Activated gamma-delta T cell treated with anti-CD3 and anti-CD28 coated beads, Interleukin-2, amount 50 U/mL, for 16 hours (primary cell): ENCODE results near the gene ARMC9.
"Not testable (repeated sequence)": the region's sequence is repeated elsewhere in the genome, so short reads cannot be mapped to it uniquely, and the experiment has no call there.

Experiments
- DNase-seq: peaks from one replicate; pipeline ENCODE4 v3.0.0-alpha.2; 2020; ENCODE audit warnings: low read depth

Gene ARMC9

DNA sequence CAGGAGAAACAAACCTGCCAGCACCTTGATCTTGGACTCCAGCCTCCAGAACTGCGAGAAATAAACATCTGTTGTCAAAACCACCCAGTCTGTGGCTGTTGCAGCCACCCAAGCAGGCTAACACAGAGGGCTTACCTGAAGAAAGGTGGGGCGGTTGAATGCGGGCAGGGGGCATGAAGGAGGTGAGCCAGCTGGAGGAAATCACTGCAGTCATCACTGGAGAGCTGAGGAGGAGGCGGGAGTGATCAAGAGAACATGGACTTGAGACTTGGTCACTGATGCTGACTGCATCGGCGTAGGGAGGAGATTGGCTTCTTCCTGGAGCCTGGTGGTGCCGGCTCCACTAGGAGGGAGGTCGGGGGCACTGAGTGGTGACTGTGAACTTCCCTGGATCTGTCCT lies 14.6 kb upstream of the ARMC9 start:
- no peak for DNase-seq

DNA sequence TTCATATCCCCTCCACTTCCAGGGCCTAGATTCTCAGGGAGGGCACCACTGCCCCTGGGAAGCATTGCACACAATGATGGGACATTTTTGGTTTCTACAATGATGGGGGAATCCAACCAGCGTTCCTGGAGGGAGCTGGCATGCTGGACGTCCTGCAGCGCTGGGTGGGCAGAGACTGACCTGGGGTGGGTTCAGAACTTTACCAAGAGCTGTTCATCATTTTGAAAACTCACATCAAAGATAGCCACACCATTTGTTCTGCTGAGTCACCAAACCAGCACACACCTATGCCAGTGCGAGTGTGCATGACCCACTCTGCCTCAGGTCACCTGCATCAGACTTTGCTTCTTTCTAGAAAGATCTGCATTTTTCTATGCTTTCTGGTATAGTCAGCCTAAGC lies 14.1 kb upstream of the ARMC9 start:
- no peak for DNase-seq

DNA sequence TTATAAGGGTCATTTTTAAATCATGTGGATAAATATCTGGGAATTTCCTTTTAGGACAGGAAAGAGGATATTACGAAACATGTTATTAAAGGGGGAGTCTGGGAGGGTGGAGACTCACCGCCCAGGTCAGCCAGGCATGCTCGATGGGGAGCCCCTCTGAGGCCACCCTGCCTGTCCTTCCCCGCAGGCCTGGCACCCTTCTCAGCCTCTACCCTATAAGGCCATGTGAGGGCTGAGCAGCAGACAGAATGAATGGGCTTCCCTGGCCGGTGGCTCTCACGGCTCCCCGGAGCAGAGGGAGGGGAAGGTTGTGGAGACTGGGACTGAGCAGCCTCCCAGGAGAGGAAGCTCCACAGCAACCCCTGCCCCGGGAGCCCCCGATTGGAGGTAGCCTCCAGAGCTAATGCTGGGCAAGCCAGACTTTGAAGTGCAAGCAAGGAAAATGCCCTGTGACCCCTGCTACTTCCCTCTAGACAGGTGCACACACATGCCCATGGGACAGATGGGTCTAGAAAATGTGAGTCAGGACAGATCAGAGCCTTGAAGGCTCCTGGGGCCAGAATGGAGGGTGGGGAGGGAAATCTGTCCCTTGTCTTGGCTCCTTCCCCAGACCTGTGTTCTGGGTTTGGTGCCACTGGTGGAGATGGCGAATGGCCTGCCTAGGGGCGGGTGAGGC lies 13.2 kb upstream of the ARMC9 start:
- DNase-seq, result no peak

DNA sequence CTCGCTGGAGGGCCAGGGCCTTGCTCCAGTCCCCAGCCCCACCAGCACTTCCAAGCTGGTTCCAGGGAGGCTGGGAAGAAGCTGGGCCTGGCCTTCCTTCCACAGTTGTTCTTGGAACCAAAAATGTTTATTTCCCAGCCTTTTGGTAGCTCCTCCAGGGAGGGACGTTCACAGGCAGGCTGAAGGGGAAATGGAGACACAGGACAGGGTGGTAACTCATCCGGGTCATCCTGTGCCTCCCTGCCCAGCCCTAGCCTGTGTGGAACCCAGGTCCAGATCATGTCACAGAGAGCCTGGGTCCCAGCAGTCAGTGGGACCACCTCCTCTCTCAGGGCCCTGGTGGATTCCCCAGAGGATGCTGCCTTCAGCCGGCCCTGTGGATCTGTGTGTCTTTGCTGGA lies 12.5 kb upstream of the ARMC9 start:
- DNase-seq, result no peak

DNA sequence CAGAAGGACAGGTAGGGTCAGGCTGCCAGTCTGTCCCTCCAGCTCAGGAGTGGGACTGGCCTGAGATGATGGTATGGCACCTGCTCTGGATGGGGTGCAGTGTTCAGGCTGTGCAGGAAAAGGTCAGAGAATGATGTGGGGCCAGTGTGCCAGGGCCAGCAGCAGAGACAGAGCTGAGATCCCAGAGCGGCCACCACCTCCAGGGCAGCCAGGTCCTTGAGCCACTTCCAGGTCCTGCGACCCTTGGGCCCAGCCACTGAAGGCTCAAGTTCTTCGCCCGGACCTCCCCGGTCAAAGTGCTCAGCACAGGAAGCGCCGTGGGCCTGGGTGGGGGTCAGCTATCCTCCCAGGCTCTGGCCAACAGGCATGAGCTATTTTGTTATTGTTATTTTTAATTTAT lies 12.1 kb upstream of the ARMC9 start:
- no peak for DNase-seq

DNA sequence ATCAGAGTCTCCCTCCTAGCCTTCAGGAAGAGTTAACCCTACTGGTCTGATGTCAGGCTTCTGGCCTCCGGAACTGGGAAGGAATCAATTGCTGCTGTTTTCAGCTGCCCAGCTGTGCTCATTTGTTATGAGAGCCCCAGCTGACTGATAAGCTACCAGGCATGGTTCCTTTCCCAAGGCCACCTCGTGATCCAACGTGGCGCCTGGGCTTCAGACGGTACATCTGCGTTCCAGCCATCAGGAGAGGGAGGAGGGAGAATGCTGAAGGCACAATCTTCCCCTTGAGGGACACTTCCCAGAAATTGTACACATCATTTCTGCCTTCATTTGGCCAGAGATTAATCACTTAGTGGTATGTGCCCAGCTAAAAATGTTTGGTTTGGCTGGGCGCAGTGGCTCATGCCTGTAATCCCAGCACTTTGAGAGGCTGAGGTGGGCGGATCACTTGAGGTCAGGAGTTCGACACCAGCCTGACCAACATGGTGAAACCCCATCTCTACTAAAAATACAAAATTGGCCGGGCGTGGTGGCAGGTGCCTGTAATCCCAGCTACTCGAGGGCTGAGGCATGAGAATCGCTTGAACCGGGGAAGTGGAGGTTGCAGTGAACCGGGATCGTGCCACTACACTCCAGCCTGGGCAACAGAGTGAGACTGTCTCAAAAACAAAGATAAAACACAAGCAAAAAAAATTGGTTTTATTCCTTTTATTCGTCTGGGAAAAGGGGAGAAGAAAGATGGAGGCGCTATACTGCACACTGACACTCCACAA lies 10.5 kb upstream of the ARMC9 start:
- DNase-seq, result no peak

DNA sequence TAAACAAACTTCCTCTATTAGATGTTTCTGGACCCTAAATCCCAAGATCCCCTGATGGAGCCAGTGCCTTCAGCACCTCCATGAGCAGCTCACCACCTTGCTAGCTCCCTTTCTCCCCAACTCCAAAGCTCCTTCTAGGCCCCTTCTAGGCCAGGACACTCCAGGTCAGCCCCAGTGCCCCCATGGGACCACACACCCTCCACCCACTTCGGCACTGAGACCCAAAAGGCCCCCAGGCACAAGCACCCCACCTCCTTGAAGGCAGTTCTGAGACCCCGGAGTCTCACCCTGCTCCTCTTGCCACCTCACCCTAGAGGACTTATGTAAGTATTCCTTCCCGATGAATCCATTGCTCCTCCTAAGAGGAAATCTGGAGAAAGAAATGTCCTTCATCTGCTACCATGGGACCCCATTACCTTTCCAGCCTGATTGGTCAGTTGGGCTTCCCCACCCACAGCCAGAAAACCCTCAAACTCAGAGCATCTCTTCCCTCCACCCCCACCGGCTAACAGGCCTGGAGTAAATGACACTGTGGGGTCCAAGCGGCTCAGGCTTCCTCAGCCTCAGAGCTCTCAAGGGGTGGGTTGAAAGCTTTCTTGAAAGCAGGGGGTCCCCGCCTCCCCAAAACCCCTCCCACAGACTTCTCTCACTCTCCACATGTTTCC lies 9.8 kb upstream of the ARMC9 start:
- DNase-seq, result no peak

DNA sequence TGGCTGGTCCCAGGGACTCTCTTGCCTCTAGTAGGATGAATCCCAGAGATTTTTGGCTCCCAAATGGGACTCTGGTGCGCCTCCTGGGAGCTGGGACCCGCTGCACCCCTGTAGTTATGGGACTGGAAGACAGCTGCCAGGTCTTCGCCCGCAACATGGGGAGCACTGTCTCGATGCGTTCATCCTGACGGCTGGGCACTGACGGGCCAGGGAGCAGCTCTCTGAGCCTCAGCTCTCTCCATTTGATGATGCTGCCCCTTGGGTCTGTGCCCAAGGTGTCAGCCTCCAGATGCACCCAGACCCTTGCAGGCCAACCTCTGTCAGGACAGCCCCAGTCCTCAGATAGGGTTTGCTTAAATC lies 9.3 kb upstream of the ARMC9 start:
- no peak for DNase-seq

DNA sequence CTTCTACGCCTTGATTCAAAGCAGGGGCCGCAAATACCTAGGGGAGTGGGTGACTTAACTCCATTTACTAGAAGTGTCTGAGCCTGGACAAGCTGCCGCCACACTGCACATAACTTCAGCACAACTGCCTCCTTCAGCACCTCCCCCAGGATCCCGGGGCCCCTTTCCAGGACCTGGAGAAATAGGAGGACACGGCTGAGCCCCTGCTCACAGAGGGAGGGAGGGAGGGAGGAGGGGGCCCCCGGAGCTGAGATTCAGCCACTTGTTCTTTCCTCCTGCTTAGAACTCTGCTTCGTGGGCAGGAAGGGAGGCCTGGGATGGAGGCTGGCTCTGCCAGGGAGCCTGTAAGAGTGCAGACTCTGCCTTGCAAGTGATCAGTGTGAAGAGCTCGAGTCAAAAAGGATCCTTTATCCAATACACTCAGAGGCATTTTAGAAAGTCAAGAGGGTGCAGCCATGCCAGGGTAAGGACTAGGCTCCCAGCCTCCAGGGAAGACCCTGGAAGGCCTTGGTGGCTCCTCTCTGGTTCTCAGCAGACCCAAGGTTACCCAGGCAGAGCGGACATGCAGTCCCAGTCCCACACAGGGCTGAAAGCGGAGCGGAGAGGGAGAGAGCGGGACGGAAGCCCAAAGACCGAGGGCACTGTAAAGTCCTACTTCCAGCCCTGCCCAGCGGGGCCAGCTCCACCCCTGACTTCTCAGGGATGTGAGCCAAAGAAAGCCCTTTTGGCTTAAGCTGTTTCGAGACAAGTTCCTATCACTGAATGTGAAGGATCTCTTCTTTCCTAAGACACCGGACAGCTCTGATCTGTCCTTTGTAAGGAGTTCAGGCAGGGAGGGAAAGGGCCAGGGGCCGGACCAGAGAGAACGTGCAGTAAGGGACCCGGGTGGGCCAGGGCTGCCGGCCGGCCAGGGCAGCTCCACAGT lies 8.6 kb upstream of the ARMC9 start:
- DNase-seq, result no peak

DNA sequence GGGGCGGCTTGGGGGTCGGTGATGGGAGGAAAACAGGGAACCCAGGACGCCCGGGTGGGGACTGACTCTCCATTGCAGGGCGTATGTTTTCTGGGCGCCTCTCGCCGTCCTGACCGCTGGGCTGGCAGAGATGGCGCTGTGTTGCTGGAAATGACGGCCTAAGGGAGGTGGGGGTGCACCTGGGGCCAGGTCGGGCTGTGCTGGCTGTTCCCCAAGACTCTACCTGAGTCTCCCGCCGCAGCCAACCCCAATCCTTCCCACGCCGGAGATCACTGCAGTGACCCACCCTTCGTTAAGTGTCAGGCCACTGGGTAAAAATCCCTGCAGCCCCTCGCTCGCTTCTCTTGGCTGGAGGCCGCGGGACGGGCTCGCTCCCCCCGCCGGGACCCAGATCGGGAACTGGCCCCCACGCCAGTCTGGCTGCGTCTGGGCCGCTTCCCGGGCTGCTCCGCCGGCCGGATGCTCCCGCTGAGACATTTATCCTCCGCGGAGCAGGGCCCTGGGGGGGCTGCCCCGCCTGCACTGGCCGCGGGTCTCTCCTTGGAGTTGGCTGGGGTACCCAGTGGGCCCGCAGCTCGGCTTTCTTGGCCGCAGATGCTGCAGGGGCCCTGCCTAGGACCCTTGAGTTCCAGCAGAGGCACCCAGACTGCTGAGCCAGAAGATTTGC lies 7.8 kb upstream of the ARMC9 start:
- no peak for DNase-seq

DNA sequence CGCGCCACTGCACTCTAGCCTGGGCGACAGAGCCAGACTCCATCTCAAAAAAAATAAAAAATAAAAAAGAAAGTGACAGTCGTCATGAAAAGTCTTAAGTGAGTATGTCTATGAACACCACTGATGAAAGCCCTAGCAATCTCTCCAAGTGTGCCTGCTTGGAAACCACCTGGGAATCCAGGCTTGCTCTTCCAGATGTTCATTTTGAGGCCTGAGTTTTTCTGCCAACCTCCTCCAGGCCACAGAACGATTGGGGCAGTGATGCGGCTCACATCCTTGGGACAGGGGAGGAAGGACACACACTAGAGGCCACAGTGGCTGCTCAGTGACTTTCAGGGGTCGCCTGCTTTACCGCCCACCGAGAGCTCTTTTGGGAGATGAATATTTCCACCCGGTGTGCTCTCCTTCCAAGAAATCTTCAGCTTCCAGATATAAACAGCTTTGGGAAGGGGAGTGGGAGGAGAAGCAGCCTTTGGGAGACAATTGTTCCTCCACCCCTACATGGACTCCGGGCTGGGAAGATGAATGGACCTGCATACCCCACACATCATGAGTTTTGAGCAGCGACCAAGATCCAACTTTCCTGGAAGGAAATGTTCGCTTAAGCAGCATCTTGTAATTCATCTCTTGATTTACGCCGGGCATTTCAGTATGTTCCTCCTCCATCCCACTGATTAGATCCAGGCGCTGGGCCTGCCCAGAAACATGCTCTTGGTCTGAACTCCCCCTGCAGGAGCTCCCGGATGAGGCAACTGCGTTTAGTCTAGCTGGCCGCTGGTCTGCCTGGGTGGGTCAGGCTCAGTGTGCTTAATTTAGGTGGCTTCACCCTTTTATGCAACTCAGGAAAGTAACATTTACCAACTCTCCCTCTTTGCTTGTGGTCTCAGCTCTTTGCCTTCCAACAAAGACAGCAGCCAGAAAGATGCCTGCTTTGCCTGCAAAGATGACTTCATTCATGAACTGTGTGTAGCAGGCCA lies 6.2 kb upstream of the ARMC9 start:
- DNase-seq, result no peak

DNA sequence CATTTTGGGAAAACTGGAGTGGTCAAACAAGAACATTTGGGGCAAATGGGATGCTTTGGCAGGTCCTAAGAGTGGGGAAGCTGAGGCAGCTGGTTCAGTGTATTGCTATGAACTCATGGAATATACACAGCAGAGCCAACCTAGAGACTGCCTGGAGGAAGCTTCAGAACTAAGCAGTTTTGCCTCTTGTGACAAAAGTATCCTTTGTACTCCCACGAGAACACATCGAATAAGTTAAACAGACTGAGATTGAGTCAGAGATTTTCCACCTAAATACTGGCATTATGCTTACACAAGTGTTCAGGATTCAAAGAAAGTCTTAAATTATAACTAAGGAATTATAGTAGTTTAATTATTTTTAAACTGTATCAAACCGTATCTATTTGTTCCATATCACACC lies 5.2 kb upstream of the ARMC9 start:
- DNase-seq, result no peak

DNA sequence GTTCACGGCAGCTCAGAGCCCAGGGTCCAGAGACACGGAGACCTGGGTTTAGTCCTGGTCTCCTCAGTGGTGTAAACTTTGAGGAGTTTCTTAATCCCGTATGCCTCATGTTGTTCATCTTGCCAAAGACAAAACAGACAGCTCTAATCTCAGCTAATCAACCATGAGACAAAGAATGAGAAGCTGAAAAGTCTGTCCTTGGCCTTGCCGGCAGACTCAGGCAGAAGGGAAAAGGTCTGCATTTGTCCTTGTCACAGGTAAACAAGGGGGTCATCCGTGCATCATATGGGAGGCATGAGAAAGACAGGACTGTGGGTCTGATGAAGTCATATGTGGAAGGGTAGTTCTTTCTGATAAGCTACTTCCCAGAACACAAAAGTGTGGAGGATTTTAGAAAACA lies 1.8 kb upstream of the ARMC9 start:
- no peak for DNase-seq

DNA sequence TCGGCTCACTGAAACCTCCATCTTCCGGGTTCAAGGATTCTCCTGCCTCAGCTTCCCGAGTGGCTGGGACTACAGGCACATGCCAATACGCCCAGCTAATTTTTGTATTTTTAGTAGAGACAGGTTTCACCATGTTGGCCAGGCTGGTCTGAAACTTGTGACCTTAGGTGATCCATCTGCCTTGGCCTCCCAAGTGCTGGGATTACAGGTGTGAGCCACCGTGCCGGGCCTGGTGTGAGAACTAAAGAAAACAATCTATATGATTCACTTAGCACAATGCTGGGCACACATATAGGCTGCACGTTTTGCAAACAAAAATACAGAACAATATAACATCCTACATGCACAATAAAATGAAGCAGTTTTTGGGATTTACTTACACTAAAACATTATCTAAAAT lies 1.2 kb upstream of the ARMC9 start:
- not testable (repeated sequence) for DNase-seq

DNA sequence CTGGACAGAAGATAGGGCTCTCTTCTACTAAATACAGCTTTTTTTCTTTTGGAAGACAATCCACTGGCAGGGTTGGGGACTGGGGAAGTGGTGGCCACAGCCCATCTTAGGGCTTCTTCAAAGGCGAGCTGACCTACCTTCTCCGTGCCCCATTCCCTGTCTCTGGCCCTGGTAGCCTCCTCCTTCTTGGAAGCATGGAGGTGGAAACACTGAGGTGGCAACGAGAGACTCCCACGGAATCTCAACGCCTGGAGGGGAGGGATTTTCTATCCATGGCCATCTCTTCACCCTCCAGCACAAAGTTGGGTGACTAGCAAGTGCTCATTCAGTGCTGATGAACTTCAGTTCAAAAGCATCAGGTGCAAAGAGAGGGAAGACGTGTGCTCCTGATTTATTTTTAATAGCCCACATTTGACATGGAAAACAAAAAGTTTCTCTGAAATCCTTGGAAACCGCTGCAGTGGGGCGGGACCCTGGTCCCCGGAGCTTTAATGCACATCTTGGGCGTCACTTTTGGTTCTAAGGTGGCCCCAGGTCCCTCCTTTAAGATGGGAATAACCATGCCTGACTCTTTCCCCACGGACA lies 633 bp upstream of the ARMC9 start:
- no peak for DNase-seq

DNA sequence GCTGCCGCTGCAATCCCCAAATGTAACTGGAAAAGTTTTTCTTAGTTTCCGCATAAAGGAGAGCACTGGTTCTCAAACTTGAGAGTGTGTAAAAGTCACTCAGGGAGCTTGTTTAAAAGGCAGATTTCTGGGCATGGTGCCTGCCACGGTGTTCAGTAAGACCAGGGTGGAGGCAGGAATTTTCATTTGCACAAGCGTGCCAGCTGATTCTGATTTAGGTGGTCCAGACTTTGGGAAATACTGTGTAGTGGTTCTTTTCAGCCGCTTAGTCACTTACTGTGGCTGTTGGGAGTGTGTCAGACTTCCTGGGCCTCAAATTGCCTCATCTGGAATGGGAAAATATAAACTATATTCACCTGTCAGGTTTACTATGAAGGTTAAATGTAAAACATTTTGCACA lies 788 bp downstream of the ARMC9 start:
- DNase-seq, result no peak

DNA sequence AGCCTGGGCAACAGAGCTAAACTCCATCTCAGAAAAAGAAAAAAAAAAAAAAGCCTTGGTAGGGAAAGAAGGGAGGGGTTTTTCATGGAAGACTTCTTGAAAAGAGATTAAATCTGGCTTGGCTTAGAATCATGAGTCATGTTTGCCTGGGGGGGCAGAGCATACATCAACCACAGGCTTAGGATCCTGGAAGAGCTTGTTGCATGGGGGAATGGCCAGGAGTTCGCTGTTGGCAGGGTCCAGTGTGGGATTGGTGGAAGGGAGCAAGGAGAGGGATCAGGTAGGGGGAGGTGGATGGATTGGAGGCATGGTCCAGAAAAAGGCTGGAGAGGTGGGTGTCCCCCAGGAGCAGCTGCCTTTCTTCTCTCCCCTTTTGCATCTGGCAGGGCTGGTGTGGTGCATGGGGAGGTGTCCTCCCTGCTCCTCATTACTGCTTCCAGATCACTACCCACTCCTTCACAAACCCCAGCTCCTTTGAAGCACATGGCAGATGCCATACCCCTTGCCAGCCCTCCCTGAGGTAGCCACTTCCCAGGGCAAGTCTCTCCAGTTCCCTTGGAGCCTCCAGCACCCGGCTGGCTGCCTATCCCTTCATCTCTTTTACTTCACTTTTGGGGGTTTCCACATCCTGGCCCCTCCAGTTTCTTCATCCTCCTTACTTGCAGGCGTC lies 2.5 kb downstream of the ARMC9 start:
- no peak for DNase-seq

DNA sequence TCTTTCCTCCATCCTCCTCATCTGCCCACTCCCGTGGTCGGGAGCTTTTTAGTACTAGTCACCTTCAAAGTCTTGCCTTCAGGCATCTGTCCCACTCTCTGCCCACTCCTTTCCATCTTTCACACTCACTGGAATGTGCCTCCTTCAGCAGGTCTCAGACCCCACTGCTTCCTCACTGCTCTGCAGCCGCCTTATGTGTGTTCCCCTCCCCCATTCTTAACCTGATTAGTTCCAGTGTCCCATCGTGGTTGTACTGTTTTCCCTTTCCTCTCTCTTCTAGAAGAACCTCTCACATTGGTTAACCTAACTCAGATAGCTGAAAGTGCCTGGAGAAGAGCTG lies 3.0 kb downstream of the ARMC9 start:
- DNase-seq, result no peak

DNA sequence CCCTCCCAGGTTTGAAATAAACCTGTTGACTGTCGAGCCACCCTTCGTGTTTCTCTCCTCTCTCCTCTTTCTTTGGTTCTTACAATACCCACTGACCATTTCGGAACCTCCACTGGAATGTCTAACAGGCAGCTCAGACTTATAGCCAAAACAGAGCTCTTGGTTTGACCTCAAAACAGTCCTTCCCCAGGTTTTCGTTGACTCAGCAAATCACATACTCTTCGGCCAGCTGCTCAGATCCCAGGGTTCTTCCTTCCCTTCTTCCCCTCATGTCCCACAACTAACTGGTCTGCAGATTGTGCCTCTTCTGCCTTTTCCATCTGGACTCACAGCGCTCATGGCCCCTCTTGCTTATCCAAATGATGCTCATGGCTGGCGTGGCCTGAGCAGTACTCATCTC lies 4.7 kb downstream of the ARMC9 start:
- no peak for DNase-seq

DNA sequence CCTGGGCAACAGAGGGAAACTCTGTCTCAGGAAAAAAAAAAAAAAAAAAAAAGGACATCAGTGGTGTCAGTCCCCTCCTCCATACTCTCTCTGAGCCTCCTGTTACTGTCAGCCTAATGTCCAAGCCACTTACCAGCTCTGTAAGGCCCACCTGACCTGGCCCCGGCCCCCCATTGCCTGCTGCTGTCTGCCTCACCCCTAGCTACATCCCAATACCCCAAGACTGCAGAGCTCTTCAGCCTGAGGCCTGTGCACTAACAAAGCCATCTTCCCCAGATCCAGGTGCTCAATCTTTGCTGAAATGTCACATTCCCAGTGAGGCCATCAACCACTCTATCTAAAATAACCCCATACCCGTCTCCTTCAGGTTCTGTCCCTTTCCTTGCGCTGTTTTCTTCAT lies 5.7 kb downstream of the ARMC9 start:
- no peak for DNase-seq
